HEK293 (cell line): ENCODE data around the gene ARAP3.

Experiments
- KLF1 ChIP-seq: fragments of 450-650 bp; formaldehyde crosslinking; IDR thresholded peaks from 2 replicates; pipeline ENCODE4 v1.5.1; 2016; ENCODE audit warnings: missing biosample characterization, missing genetic modification characterization
- KLF10 ChIP-seq: fragments of 450-650 bp; IDR thresholded peaks from 2 replicates; pipeline ENCODE4 v1.5.1; 2018; ENCODE audit warnings: missing biosample characterization, mild to moderate bottlenecking, missing genetic modification characterization
- KLF9 ChIP-seq: fragments of 450-650 bp; formaldehyde crosslinking; IDR thresholded peaks from 2 replicates; pipeline ENCODE4 v1.5.1; 2016; ENCODE audit warnings: missing biosample characterization, missing genetic modification characterization, low read depth
- OSR2 ChIP-seq: fragments of 450-650 bp; formaldehyde crosslinking; IDR thresholded peaks from 2 replicates; pipeline ENCODE4 v1.5.1; 2016; ENCODE audit warnings: missing biosample characterization, missing genetic modification characterization
- PRDM1 ChIP-seq: fragments of 450-650 bp; formaldehyde crosslinking; IDR thresholded peaks from 2 replicates; pipeline ENCODE4; 2016; ENCODE audit warnings: missing biosample characterization, missing genetic modification characterization
- REST ChIP-seq: fragments of 450-650 bp; formaldehyde crosslinking; IDR thresholded peaks from 2 replicates; pipeline ENCODE4 v1.5.1; 2016; ENCODE audit warnings: missing biosample characterization, missing genetic modification characterization
- SCRT1 ChIP-seq: fragments of 450-650 bp; formaldehyde crosslinking; IDR thresholded peaks from 2 replicates; pipeline ENCODE4 v1.5.1; 2016; ENCODE audit warnings: missing biosample characterization, missing genetic modification characterization, borderline replicate concordance
- SP2 ChIP-seq: fragments of 450-650 bp; formaldehyde crosslinking; IDR thresholded peaks from 2 replicates; pipeline ENCODE4 v1.5.1; 2016; ENCODE audit warnings: missing biosample characterization, missing genetic modification characterization
- ZBTB20 ChIP-seq: fragments of 450-650 bp; formaldehyde crosslinking; IDR thresholded peaks from 2 replicates; pipeline ENCODE4 v1.5.1; 2016; ENCODE audit warnings: missing biosample characterization, missing genetic modification characterization
- ZBTB26 ChIP-seq: fragments of 450-650 bp; formaldehyde crosslinking; optimal IDR thresholded peaks from 2 replicates; pipeline ENCODE3; 2016; ENCODE audit warnings: missing biosample characterization, mild to moderate bottlenecking, missing genetic modification characterization
- ZBTB6 ChIP-seq: fragments of 450-650 bp; formaldehyde crosslinking; IDR thresholded peaks from 2 replicates; pipeline ENCODE4 v1.5.1; 2017; ENCODE audit warnings: missing biosample characterization, missing genetic modification characterization
- ZEB2 ChIP-seq: fragments of 450-650 bp; formaldehyde crosslinking; IDR thresholded peaks from 2 replicates; pipeline ENCODE4 v1.5.1; 2016; ENCODE audit warnings: missing biosample characterization, missing genetic modification characterization
- ZFHX2 ChIP-seq: fragments of 450-650 bp; formaldehyde crosslinking; conservative IDR thresholded peaks from 2 replicates; pipeline ENCODE4 v1.5.1; 2016; ENCODE audit warnings: missing biosample characterization, missing genetic modification characterization
- ZFP3 ChIP-seq: fragments of 450-650 bp; formaldehyde crosslinking; IDR thresholded peaks from 2 replicates; pipeline ENCODE4 v1.5.1; 2016; ENCODE audit warnings: low read depth, missing biosample characterization, missing genetic modification characterization
- ZNF155 ChIP-seq: fragments of 450-650 bp; formaldehyde crosslinking; IDR thresholded peaks from 2 replicates; pipeline ENCODE4 v1.5.1; 2016; ENCODE audit warnings: missing biosample characterization, missing genetic modification characterization
- ZNF169 ChIP-seq: fragments of 450-650 bp; formaldehyde crosslinking; IDR thresholded peaks from 2 replicates; pipeline ENCODE4 v1.5.1; 2016; ENCODE audit warnings: missing biosample characterization, missing genetic modification characterization
- ZNF175 ChIP-seq: fragments of 450-650 bp; formaldehyde crosslinking; IDR thresholded peaks from 2 replicates; pipeline ENCODE4 v1.5.1; 2016; ENCODE audit warnings: missing biosample characterization, missing genetic modification characterization
- ZNF266 ChIP-seq: fragments of 450-650 bp; formaldehyde crosslinking; IDR thresholded peaks from 2 replicates; pipeline ENCODE4 v1.5.1; 2016; ENCODE audit warnings: missing biosample characterization, missing genetic modification characterization, low read depth
- ZNF324 ChIP-seq: fragments of 450-650 bp; formaldehyde crosslinking; IDR thresholded peaks from 2 replicates; pipeline ENCODE4 v1.5.1; 2016; ENCODE audit warnings: missing biosample characterization, missing genetic modification characterization
- ZNF341 ChIP-seq: fragments of 450-650 bp; formaldehyde crosslinking; IDR thresholded peaks from 2 replicates; pipeline ENCODE4; 2016; ENCODE audit warnings: low read depth, missing biosample characterization, missing genetic modification characterization
- ZNF350 ChIP-seq: fragments of 450-650 bp; formaldehyde crosslinking; IDR thresholded peaks from 2 replicates; pipeline ENCODE4 v1.5.0; 2017; ENCODE audit warnings: missing biosample characterization, mild to moderate bottlenecking, missing genetic modification characterization
- ZNF366 ChIP-seq: fragments of 450-650 bp; formaldehyde crosslinking; conservative IDR thresholded peaks from 2 replicates; pipeline ENCODE4 v1.5.1; 2016; ENCODE audit warnings: missing biosample characterization, missing genetic modification characterization
- ZNF391 ChIP-seq: fragments of 450-650 bp; formaldehyde crosslinking; IDR thresholded peaks from 2 replicates; pipeline ENCODE4 v1.5.1; 2016; ENCODE audit warnings: low read depth, missing biosample characterization, missing genetic modification characterization, borderline replicate concordance
- ZNF423 ChIP-seq: fragments of 450-650 bp; formaldehyde crosslinking; IDR thresholded peaks from 2 replicates; pipeline ENCODE4 v1.5.1; 2016; ENCODE audit warnings: missing biosample characterization, missing genetic modification characterization
- ZNF449 ChIP-seq: fragments of 450-650 bp; formaldehyde crosslinking; IDR thresholded peaks from 2 replicates; pipeline ENCODE4 v1.5.1; 2017; ENCODE audit warnings: missing biosample characterization, mild to moderate bottlenecking, missing genetic modification characterization, moderate library complexity
- ZNF501 ChIP-seq: fragments of 450-650 bp; formaldehyde crosslinking; IDR thresholded peaks from 2 replicates; pipeline ENCODE4 v1.5.1; 2016; ENCODE audit warnings: missing biosample characterization, missing genetic modification characterization
- ZNF645 ChIP-seq: fragments of 450-650 bp; formaldehyde crosslinking; IDR thresholded peaks from 2 replicates; pipeline ENCODE4; 2016; ENCODE audit warnings: missing biosample characterization, missing genetic modification characterization
- ZSCAN23 ChIP-seq: fragments of 450-650 bp; formaldehyde crosslinking; IDR thresholded peaks from 2 replicates; pipeline ENCODE4 v1.5.1; 2016; ENCODE audit warnings: missing biosample characterization, missing genetic modification characterization
- ZXDB ChIP-seq: fragments of 450-650 bp; formaldehyde crosslinking; IDR thresholded peaks from 2 replicates; pipeline ENCODE4 v1.5.1; 2016; ENCODE audit warnings: missing biosample characterization, missing genetic modification characterization

The ARAP3 gene

GRCh38 chr5:141681695-141682641 is at the start of gene ARAP3 (continued):
- TF ChIP-seq ZNF449 (tag by site-specific recombination) (peak; percentile 81), ZNF266 (tag by site-specific recombination) (no peak), REST (tag by site-specific recombination) (no peak), SP2 (tag by site-specific recombination) (peak; percentile 58), ZBTB26 (peak; percentile 82), ZXDB (0 out of 2 replicates have a peak, but pooled peaks have one; percentile 59), ZFHX2 (tag by site-specific recombination) (no peak), ZNF423 (no peak), OSR2 (tag by site-specific recombination) (no peak), ZNF391 (peak; percentile 41; the same call in 1 of the 2 replicates), SCRT1 (tag by site-specific recombination) (no peak), KLF9 (tag by site-specific recombination) (peak; percentile 63), ZSCAN23 (tag by site-specific recombination) (no peak), ZNF366 (peak; percentile 39; the same call in 1 of the 2 replicates), ZNF501 (no peak), ZEB2 (tag by site-specific recombination) (0 out of 2 replicates have a peak, but pooled peaks have one; percentile 17), KLF10 (tag by site-specific recombination) (peak; percentile 66; the same call in 1 of the 2 replicates), ZNF175 (tag by site-specific recombination) (no peak), ZNF645 (tag by site-specific recombination) (no peak), ZNF155 (tag by site-specific recombination) (no peak), ZFP3 (tag by site-specific recombination) (no peak), ZNF324 (no peak), ZNF341 (tag by site-specific recombination) (peak; percentile 10; the same call in 1 of the 2 replicates), KLF1 (tag by site-specific recombination) (no peak; the same call in 1 of the 2 replicates), ZBTB6 (tag by site-specific recombination) (no peak), ZBTB20 (tag by site-specific recombination) (peak; percentile 78), PRDM1 (no peak), ZNF169 (tag by site-specific recombination) (no peak), ZNF350 (tag by site-specific recombination) (no peak)
